Sigmoid colon (tissue), 4 donors: ENCODE measurements around the gene PSAP.

Source experiments
- POLR2A ChIP-seq, 2 donors: fragments of 450-650 bp; IDR thresholded peaks; one replicate each; pipeline ENCODE4 v1.6.1; 2016; ENCODE audit warnings: antibody characterized with exemption in 2 of 2, mild to moderate bottlenecking in 2 of 2, moderate library complexity in 2 of 2
- POLR2AphosphoS5 ChIP-seq, 4 donors: sonication (generic); formaldehyde crosslinking; IDR thresholded peaks; one replicate each; pipeline ENCODE4 v1.6.1; 2017; ENCODE audit warnings: antibody characterized with exemption in 4 of 4
- TF ChIP-seq, protein P1 (sequence below), 4 experiments: fragments of 450-650 bp in 3 of 4; fragments of 200-600 bp in 1 of 4; IDR thresholded peaks; one replicate each; pipeline ENCODE4 v1.5.1; 2016 to 2019; ENCODE audit warnings: antibody characterized with exemption in 4 of 4, mild to moderate bottlenecking in 3 of 4, moderate library complexity in 2 of 4

DNA sequence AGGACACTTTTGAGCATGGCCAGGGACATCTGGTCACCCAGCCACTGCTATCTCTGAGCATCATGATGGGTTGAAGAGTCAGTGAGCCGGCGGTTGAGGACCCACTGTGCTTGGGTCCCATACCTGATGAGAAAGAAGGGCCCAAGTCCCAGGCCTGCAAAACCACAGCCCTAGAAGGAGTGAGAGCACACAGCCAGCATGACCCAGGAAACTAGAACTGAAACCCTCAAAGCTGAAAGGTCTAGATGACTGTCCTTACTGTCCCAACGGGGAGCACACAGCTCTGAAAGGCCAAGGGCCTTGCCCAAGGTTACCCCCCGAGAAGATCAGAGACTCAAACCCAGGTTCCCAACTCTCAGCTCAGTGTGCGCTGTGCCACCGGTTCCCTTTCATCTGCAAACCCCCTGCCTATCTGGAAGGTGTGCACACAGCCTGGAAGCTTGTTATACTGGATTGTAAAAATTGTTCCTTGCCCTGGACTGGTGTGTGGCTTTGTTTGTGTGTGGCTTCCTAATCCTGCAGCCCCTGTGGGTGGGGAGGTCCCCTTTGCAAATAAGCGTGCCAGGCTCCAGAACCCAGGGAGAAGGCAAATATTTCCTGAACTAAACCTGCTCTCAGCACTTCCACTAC, 22.6 kb upstream of the PSAP start:
- TF ChIP-seq, protein P1, sequence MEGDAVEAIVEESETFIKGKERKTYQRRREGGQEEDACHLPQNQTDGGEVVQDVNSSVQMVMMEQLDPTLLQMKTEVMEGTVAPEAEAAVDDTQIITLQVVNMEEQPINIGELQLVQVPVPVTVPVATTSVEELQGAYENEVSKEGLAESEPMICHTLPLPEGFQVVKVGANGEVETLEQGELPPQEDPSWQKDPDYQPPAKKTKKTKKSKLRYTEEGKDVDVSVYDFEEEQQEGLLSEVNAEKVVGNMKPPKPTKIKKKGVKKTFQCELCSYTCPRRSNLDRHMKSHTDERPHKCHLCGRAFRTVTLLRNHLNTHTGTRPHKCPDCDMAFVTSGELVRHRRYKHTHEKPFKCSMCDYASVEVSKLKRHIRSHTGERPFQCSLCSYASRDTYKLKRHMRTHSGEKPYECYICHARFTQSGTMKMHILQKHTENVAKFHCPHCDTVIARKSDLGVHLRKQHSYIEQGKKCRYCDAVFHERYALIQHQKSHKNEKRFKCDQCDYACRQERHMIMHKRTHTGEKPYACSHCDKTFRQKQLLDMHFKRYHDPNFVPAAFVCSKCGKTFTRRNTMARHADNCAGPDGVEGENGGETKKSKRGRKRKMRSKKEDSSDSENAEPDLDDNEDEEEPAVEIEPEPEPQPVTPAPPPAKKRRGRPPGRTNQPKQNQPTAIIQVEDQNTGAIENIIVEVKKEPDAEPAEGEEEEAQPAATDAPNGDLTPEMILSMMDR (IDR thresholded peaks at IDR 0.05), result no peak
- TF ChIP-seq POLR2AphosphoS5 (IDR thresholded peaks at IDR 0.05), result no peak
- TF ChIP-seq POLR2A (IDR thresholded peaks at IDR 0.05), result no peak
